K562 (cell line): ENCODE data around the gene EEF2K. TPM values are rescaled to one million over a fixed set of nuclear protein-coding genes. Genes with fewer than 3 reads are reported as not detected.

Experiments used
- ATAC-seq: fragments of 200-7000 bp; cut with Tn5 transposase; 3 replicates; pipeline ENCODE4 v1.9.1; 2020; ENCODE audit warnings: moderate library complexity
- BruUV-seq: library from RNA; stranded (reverse); fragments of 400-500 nt; replicated peaks from 2 replicates; lab custom pipeline; 2021; lab: Mats Ljungman, UMichigan
- CTCF ChIA-PET: fragments of 300-600 bp; formaldehyde crosslinking; extraction: SDS; loops from one replicate; lab custom pipeline; 2021; ENCODE audit warnings: low intra/inter-chr PET ratio; lab: Yijun Ruan, JAX
- POLR2A ChIA-PET: fragments of 300-600, 350-650 bp; sonication (Branson Sonifier 250); formaldehyde crosslinking; extraction: SDS; loops from one replicate; lab custom pipeline; 2021; ENCODE audit warnings: antibody characterized with exemption, inconsistent platforms; lab: Yijun Ruan, JAX
- DNase-seq, 4 experiments: peaks; one replicate each; pipeline versions ENCODE4 v3.0.0 to v3.0.0-alpha.2; 2011 to 2018; ENCODE audit warnings: low spot score in 3 of 4, mixed read lengths in 3 of 4; ENCODE audit errors: extremely low read depth in 1 of 4
- FAIRE-seq: peaks from 2 replicates; lab custom pipeline; 2011; peaks lifted over from hg19 to GRCh38; lab: Jason Lieb, UNC
- H2AFZ ChIP-seq: 2 replicates; pipeline ENCODE4 v1.6.0; 2011; ENCODE audit warnings: low read depth, low read length, control low read depth, inconsistent platforms
- H3K27ac ChIP-seq: fragments of 200-600 bp; 3 replicates; pipeline ENCODE4 v1.8.0; 2011; ENCODE audit warnings: low read depth, mild to moderate bottlenecking, control low read depth, inconsistent platforms, low read length, moderate library complexity, mixed read lengths; ENCODE audit errors: extremely low read depth
- H3K27me3 ChIP-seq, 2 experiments: fragments of 300-600 bp in 1 of 2; 2 replicates in 1 of 2; 3 replicates in 1 of 2; pipeline versions ENCODE4 v1.6.0 to v1.8.0; 2011; ENCODE audit warnings: inconsistent platforms in 2 of 2, low read length in 2 of 2, mild to moderate bottlenecking in 1 of 2, mixed read lengths in 1 of 2, moderate library complexity in 1 of 2; ENCODE audit not compliant: control insufficient read depth in 2 of 2, insufficient read depth in 2 of 2
- H3K36me3 ChIP-seq: fragments of 300-600 bp; 3 replicates; pipeline ENCODE4 v1.8.0; 2011; ENCODE audit warnings: mild to moderate bottlenecking, low read length, inconsistent platforms; ENCODE audit not compliant: control insufficient read depth, insufficient read depth
- H3K4me1 ChIP-seq, 2 experiments: fragments of 200-600 bp in 1 of 2; replicated peaks in 1 of 2; 2 replicates in 1 of 2; 3 replicates in 1 of 2; pipeline versions ENCODE4 v1.5.1 to v1.8.0; 2011; ENCODE audit warnings: inconsistent platforms in 2 of 2, low read length in 2 of 2, mild to moderate bottlenecking in 1 of 2, mixed read lengths in 1 of 2, moderate library complexity in 1 of 2; ENCODE audit not compliant: control insufficient read depth in 2 of 2, insufficient read depth in 2 of 2
- H3K4me2 ChIP-seq: 2 replicates; pipeline ENCODE4 v1.6.1; 2011; ENCODE audit warnings: low read length, control low read depth, inconsistent platforms, mixed read lengths; ENCODE audit not compliant: insufficient read depth
- H3K4me3 ChIP-seq: fragments of 200-600 bp; sonication (generic), shearing (Covaris generic); 2 replicates; pipeline ENCODE4 v1.5.1; 2016; ENCODE audit warnings: control low read depth, inconsistent platforms
- H3K79me2 ChIP-seq: fragments of 200-600 bp; 3 replicates; pipeline ENCODE4 v1.8.0; 2011; ENCODE audit warnings: low read length, inconsistent platforms; ENCODE audit not compliant: control insufficient read depth, insufficient read depth
- H3K9ac ChIP-seq, 2 experiments: 2 replicates each; pipeline versions ENCODE4 v1.6.0 to v1.6.1; 2011; ENCODE audit warnings: low read depth in 2 of 2, low read length in 2 of 2, control low read depth in 1 of 2, inconsistent platforms in 1 of 2, mild to moderate bottlenecking in 1 of 2, mixed read lengths in 1 of 2; ENCODE audit not compliant: insufficient read depth in 1 of 2
- H3K9me1 ChIP-seq: one replicate; pipeline ENCODE4 v1.6.0; 2011; ENCODE audit warnings: inconsistent platforms, mild to moderate bottlenecking, low read length, moderate library complexity; ENCODE audit not compliant: control insufficient read depth, insufficient read depth
- H3K9me3 ChIP-seq: replicated peaks from 2 replicates; pipeline ENCODE4 v1.5.1; 2011; ENCODE audit warnings: low read depth, low read length, inconsistent platforms; ENCODE audit not compliant: control insufficient read depth, insufficient read depth
- H4K20me1 ChIP-seq: replicated peaks from 2 replicates; pipeline ENCODE4 v1.6.1; 2011; ENCODE audit warnings: low read length, inconsistent platforms, mixed read lengths; ENCODE audit not compliant: control insufficient read depth, insufficient read depth
- BCOR ChIP-seq: fragments of 450-650 bp; IDR thresholded peaks from 2 replicates; pipeline ENCODE4 v1.6.1; 2016
- CTCF ChIP-seq, 3 experiments: IDR thresholded peaks in 2 of 3; conservative IDR thresholded peaks in 1 of 3; 2 replicates each; pipeline ENCODE4 v1.5.1; 2011 to 2012; ENCODE audit warnings: low read length in 3 of 3, mild to moderate bottlenecking in 3 of 3, control low read depth in 2 of 3, improper control_type of control experiment in 1 of 3, inconsistent platforms in 1 of 3, low read depth in 1 of 3, mixed read lengths in 1 of 3, moderate library complexity in 1 of 3; ENCODE audit not compliant: insufficient read depth in 2 of 3
- DMBX1 ChIP-seq: fragments of 250-450 bp; sonication (Bioruptor Pico); IDR thresholded peaks from 2 replicates; pipeline ENCODE4 v1.8.0; 2022; ENCODE audit warnings: inconsistent platforms, mild to moderate bottlenecking, moderate library complexity, borderline replicate concordance
- GABPB2 ChIP-seq: fragments of 250-450 bp; sonication (Bioruptor Pico); conservative IDR thresholded peaks from 2 replicates; pipeline ENCODE4 v1.5.1; 2021; ENCODE audit warnings: mild to moderate bottlenecking
- HOMEZ ChIP-seq: fragments of 250-450 bp; sonication (Bioruptor Pico); IDR thresholded peaks from 2 replicates; pipeline ENCODE4 v1.4.0; 2020; ENCODE audit warnings: mild to moderate bottlenecking, moderate library complexity
- MEIS2 ChIP-seq: fragments of 450-650 bp; IDR thresholded peaks from 2 replicates; pipeline ENCODE4 v1.6.1; 2014; ENCODE audit warnings: mild to moderate bottlenecking; ENCODE audit not compliant: partially characterized antibody
- RREB1 ChIP-seq: fragments of 250-450 bp; sonication (Bioruptor Pico); IDR thresholded peaks from 2 replicates; pipeline ENCODE4 v1.4.0; 2020
- WHSC1 ChIP-seq: IDR thresholded peaks from one replicate; pipeline ENCODE4 v1.6.1; 2012; ENCODE audit warnings: low read length, control low read depth, inconsistent platforms
- ZEB2 ChIP-seq: fragments of 450-650 bp; IDR thresholded peaks from 2 replicates; pipeline ENCODE4 v1.6.1; 2016
- ZFX ChIP-seq: sonication (generic); formaldehyde crosslinking; IDR thresholded peaks from 2 replicates; pipeline ENCODE4 v1.8.0; 2022; ENCODE audit warnings: mild to moderate bottlenecking, missing genetic modification reagents, moderate library complexity
- ZNF134 ChIP-seq: fragments of 250-450 bp; sonication (Bioruptor Pico); conservative IDR thresholded peaks from 2 replicates; pipeline ENCODE4 v1.4.0; 2020
- ZNF431 ChIP-seq: sonication (generic); formaldehyde crosslinking; IDR thresholded peaks from 2 replicates; pipeline ENCODE4 v1.8.0; 2022; ENCODE audit warnings: mild to moderate bottlenecking, missing genetic modification reagents
- ZSCAN32 ChIP-seq: fragments of 450-650 bp; formaldehyde crosslinking; IDR thresholded peaks from 2 replicates; pipeline ENCODE4 v1.4.0; 2020; ENCODE audit warnings: mild to moderate bottlenecking, moderate library complexity
- ZZZ3 ChIP-seq: fragments of 450-650 bp; IDR thresholded peaks from 2 replicates; pipeline ENCODE4 v1.6.1; 2016; ENCODE audit warnings: antibody characterized with exemption, mild to moderate bottlenecking, moderate library complexity
- WGBS: fragments of 100-300 bp; shearing (Covaris generic); methylation state at CpG from one replicate; pipeline ENCODE4 v1.1.6; 2016; ENCODE audit warnings: low coverage, mixed read lengths; ENCODE audit not compliant: insufficient coverage; ENCODE audit errors: missing lambda C conversion rate; 5-methylcytosine and 5-hydroxymethylcytosine counted together
- in situ Hi-C: fragments of 300-500 bp; cut with MboI; formaldehyde crosslinking; loops from 4 replicates; pipeline ENCODE4 v1.15.0; 2018; ENCODE audit warnings: inconsistent platforms, mixed read lengths
- intact Hi-C: fragments of 100-400 bp; cut with micrococcal nuclease; formaldehyde crosslinking; loops from 2 replicates; pipeline ENCODE4 v1.14.2; 2022
- polyA plus RNA-seq, 8 experiments: library from polyadenylated mRNA; depleted of rRNA in 4 of 8; stranded (reverse) in 5 of 8; unstranded in 3 of 8; fragments of >200 nt; fragmentation: Nextera tagmentation in 2 of 8; fragmentation: Illumina TruSeq in 1 of 8; extraction: Ambion mirVana in 2 of 8; extraction: Trizol in 1 of 8; gene quantifications; 2 replicates each; pipeline versions ENCODE4 v1.2.1 to v1.2.3, GENCODE V29; 2011 to 2014; ENCODE audit warnings: inconsistent platforms in 1 of 8, missing spikeins in 1 of 8
- total RNA-seq, 7 experiments: library from RNA; depleted of rRNA in 6 of 7; stranded (reverse); fragments of >200 nt in 6 of 7; fragmentation: Illumina TruSeq in 2 of 7; extraction: Trizol in 2 of 7; gene quantifications; 2 replicates each; pipeline versions ENCODE4 v1.2.1 to v1.2.3, GENCODE V29; 2011 to 2021; ENCODE audit warnings: low replicate concordance in 1 of 7

Gene EEF2K
- total and polyA plus RNA-seq, 9 of the 15 experiments (the other 6 are each of a cell fraction or from before 2014, with no cell fraction given): 3.0 to 35.2 (median 12.2) TPM

GRCh38 chr16:22222998-22223397 lies 16.9 kb downstream of the EEF2K start:
- Histone ChIP-seq H3K4me1 (peaks cover 5 to 15% of the 10 kb centered on the region in 2 experiments; a peak in 4 of 5 replicates), H3K27ac (no peak overlapping the region), H3K9me3 (no peaks in the 10 kb centered on the region), H3K9me1 (no peaks in the 10 kb centered on the region), H3K79me2 (peaks cover 51% of the 10 kb centered on the region), H3K36me3 (peaks cover 47% of the 10 kb centered on the region; the same call in 2 of the 3 replicates), H4K20me1 (no peaks in the 10 kb centered on the region), H3K4me3 (no peak overlapping the region), H3K4me2 (no peak overlapping the region), H2AFZ (no peak overlapping the region), H3K9ac (no peak overlapping the region), H3K27me3 (no peaks in the 10 kb centered on the region)
- intact Hi-C loops (no loop called here), in situ Hi-C loops (no loop called here)
- ChIA-PET POLR2A (interaction anchor here (1.3 kb wide), 1 partner anchor 9 kb away, joined by 3 read pairs; no protein-coding TSS in a partner anchor), CTCF (no interaction called here)
- BruUV-seq: no TSS peak
- no peak for TF ChIP-seq MEIS2
- TF ChIP-seq HOMEZ (CRISPR knock-in tag): no peak
- no peak for TF ChIP-seq ZNF431
- no peak for TF ChIP-seq DMBX1 (CRISPR knock-in tag)
- TF ChIP-seq ZEB2: no peak
- no peak for TF ChIP-seq ZFX (CRISPR knock-in tag)
- no peak for TF ChIP-seq ZNF134 (CRISPR knock-in tag)
- TF ChIP-seq ZSCAN32: no peak
- TF ChIP-seq BCOR: no peak
- no peak for TF ChIP-seq RREB1 (CRISPR knock-in tag)
- TF ChIP-seq ZZZ3: no peak
- no peak for TF ChIP-seq WHSC1
- no peak for TF ChIP-seq CTCF (IDR thresholded peaks at IDR 0.05 in 2 of 3, conservative IDR thresholded peaks at IDR 0.05 in 1 of 3; ENCODE audit: insufficient read depth in 2 of 3, low read depth in 1 of 3, low read length in 3 of 3)
- TF ChIP-seq GABPB2 (CRISPR knock-in tag): no peak
- 89% methylated on average over 1 of the region's 1 CpG for WGBS
- FAIRE-seq (no peak), DNase-seq (no peak), ATAC-seq (peak; percentile 47; the same call in 2 of the 3 replicates)
